SK-N-SH (cell line): ENCODE results near the gene TRIM22. TPM values are rescaled to one million over a fixed set of nuclear protein-coding genes. Genes with fewer than 3 reads are reported as not detected.

Source experiments
- CTCF ChIA-PET: fragments of 300-600, 350-600 bp; formaldehyde crosslinking; extraction: SDS; loops from one replicate; lab custom pipeline; 2021; lab: Yijun Ruan, JAX
- POLR2A ChIA-PET: fragments of 350-600 bp; sonication (Branson Sonifier 250); formaldehyde crosslinking; extraction: SDS; loops from one replicate; lab custom pipeline; 2020; ENCODE audit warnings: antibody characterized with exemption, inconsistent platforms; lab: Yijun Ruan, JAX
- DNase-seq: peaks from one replicate; pipeline ENCODE4 v3.0.0; 2012
- H2AFZ ChIP-seq: fragments of 200-600 bp; sonication (generic); 2 replicates; pipeline ENCODE4 v1.8.1; 2016; ENCODE audit warnings: antibody characterized with exemption, mild to moderate bottlenecking, low read depth
- H3F3A ChIP-seq: fragments of 200-600 bp; sonication (generic); replicated peaks from 2 replicates; pipeline ENCODE3; 2016; ENCODE audit warnings: antibody characterized with exemption, mild to moderate bottlenecking; ENCODE audit not compliant: insufficient read depth
- H3K27ac ChIP-seq, 2 experiments: fragments of 200-500 bp in 1 of 2; fragments of 200-600 bp in 1 of 2; sonication (Bioruptor generic) in 1 of 2; sonication (generic), shearing (Covaris generic) in 1 of 2; 2 replicates each; pipeline versions ENCODE4 v1.5.1 to v1.6.1; 2014 to 2016; ENCODE audit warnings: low read depth in 2 of 2, inconsistent platforms in 1 of 2, low read length in 1 of 2, mild to moderate bottlenecking in 1 of 2, mixed read lengths in 1 of 2
- H3K27me3 ChIP-seq: fragments of 200-600 bp; sonication (generic), shearing (Covaris generic); 2 replicates; pipeline ENCODE4 v1.6.1; 2016; ENCODE audit warnings: mixed run types; ENCODE audit not compliant: insufficient read depth
- H3K36me3 ChIP-seq, 2 experiments: fragments of 200-500 bp in 1 of 2; fragments of 200-600 bp in 1 of 2; sonication (Bioruptor generic) in 1 of 2; sonication (generic) in 1 of 2; replicated peaks in 1 of 2; 2 replicates each; pipeline versions ENCODE3 to v1.5.1; 2014 to 2016; ENCODE audit warnings: low read length in 1 of 2, mild to moderate bottlenecking in 1 of 2; ENCODE audit not compliant: insufficient read depth in 2 of 2, control insufficient read depth in 1 of 2
- H3K4me1 ChIP-seq, 2 experiments: fragments of 200-500 bp in 1 of 2; fragments of 200-600 bp in 1 of 2; sonication (Bioruptor generic) in 1 of 2; sonication (generic), shearing (Covaris generic) in 1 of 2; 2 replicates each; pipeline versions ENCODE4 v1.5.1 to v1.6.1; 2014 to 2016; ENCODE audit warnings: low read depth in 1 of 2, low read length in 1 of 2, mixed run types in 1 of 2; ENCODE audit not compliant: insufficient read depth in 2 of 2, control insufficient read depth in 1 of 2
- H3K4me2 ChIP-seq: fragments of 200-600 bp; sonication (generic), shearing (Covaris generic); 2 replicates; pipeline ENCODE4 v1.6.1; 2017; ENCODE audit warnings: mixed run types
- H3K4me3 ChIP-seq, 2 experiments: fragments of 200-500 bp in 1 of 2; fragments of 200-600 bp in 1 of 2; sonication (Bioruptor generic) in 1 of 2; sonication (generic), shearing (Covaris generic) in 1 of 2; 2 replicates each; pipeline versions ENCODE4 v1.5.1 to v1.8.1; 2014 to 2016; ENCODE audit warnings: low read depth in 2 of 2, inconsistent platforms in 1 of 2, low read length in 1 of 2, mild to moderate bottlenecking in 1 of 2, mixed read lengths in 1 of 2, moderate library complexity in 1 of 2
- H3K79me2 ChIP-seq: fragments of 200-600 bp; sonication (generic); 2 replicates; pipeline ENCODE4 v1.8.1; 2017; ENCODE audit warnings: mild to moderate bottlenecking; ENCODE audit not compliant: insufficient read depth
- H3K9ac ChIP-seq: fragments of 200-600 bp; sonication (generic); 2 replicates; pipeline ENCODE4 v1.6.1; 2017; ENCODE audit warnings: mixed run types
- H3K9me2 ChIP-seq: fragments of 200-600 bp; sonication (generic); 2 replicates; pipeline ENCODE4 v1.6.1; 2017; ENCODE audit warnings: mixed run types
- H3K9me3 ChIP-seq: fragments of 200-600 bp; sonication (generic); 2 replicates; pipeline ENCODE4 v1.6.1; 2017; ENCODE audit warnings: mixed run types, mild to moderate bottlenecking, moderate library complexity
- H4K20me1 ChIP-seq: fragments of 200-600 bp; sonication (generic); 2 replicates; pipeline ENCODE4 v1.6.1; 2017; ENCODE audit warnings: mild to moderate bottlenecking, mixed run types; ENCODE audit not compliant: insufficient read depth
- ELF1 ChIP-seq: IDR thresholded peaks from 2 replicates; pipeline ENCODE4 v1.4.0; 2012
- EP300 ChIP-seq, 2 experiments: IDR thresholded peaks; 2 replicates each; pipeline versions ENCODE4 v1.4.0 to v1.6.1; 2012; ENCODE audit warnings: borderline replicate concordance in 1 of 2, low read depth in 1 of 2, low read length in 1 of 2
- EZH2phosphoT487 ChIP-seq: fragments of 200-600 bp; sonication (generic); IDR thresholded peaks from 2 replicates; pipeline ENCODE4 v1.6.1; 2017; ENCODE audit warnings: low read depth, mixed run types, mild to moderate bottlenecking, antibody characterized with exemption, moderate library complexity, borderline replicate concordance
- FOXJ3 ChIP-seq: sonication (generic); formaldehyde crosslinking; IDR thresholded peaks from 2 replicates; pipeline ENCODE4 v1.5.1; 2020; ENCODE audit warnings: mild to moderate bottlenecking, missing genetic modification reagents
- FOXM1 ChIP-seq: IDR thresholded peaks from 2 replicates; pipeline ENCODE4 v1.4.0; 2012; ENCODE audit warnings: low read depth, mild to moderate bottlenecking
- GABPA ChIP-seq: IDR thresholded peaks from 2 replicates; pipeline ENCODE4 v1.4.0; 2012; ENCODE audit warnings: low read depth, mild to moderate bottlenecking
- JUND ChIP-seq: IDR thresholded peaks from 2 replicates; pipeline ENCODE4 v1.4.0; 2012
- MXI1 ChIP-seq: IDR thresholded peaks from 2 replicates; pipeline ENCODE4 v1.6.1; 2012; ENCODE audit warnings: mild to moderate bottlenecking, low read depth, low read length, improper control_type of control experiment
- RAD21 ChIP-seq: IDR thresholded peaks from 2 replicates; pipeline ENCODE4 v1.6.1; 2012; ENCODE audit warnings: mild to moderate bottlenecking, low read length
- RFX5 ChIP-seq: IDR thresholded peaks from 2 replicates; pipeline ENCODE4 v1.6.1; 2012; ENCODE audit warnings: mild to moderate bottlenecking, improper control_type of control experiment, low read length
- SIN3A ChIP-seq: IDR thresholded peaks from 2 replicates; pipeline ENCODE4 v1.6.1; 2012; ENCODE audit warnings: low read depth, mild to moderate bottlenecking, low read length, moderate library complexity, borderline replicate concordance
- SMC3 ChIP-seq: IDR thresholded peaks from 2 replicates; pipeline ENCODE4 v1.6.1; 2012; ENCODE audit warnings: low read depth, low read length, improper control_type of control experiment
- TCF12 ChIP-seq: IDR thresholded peaks from 2 replicates; pipeline ENCODE4 v1.4.0; 2012
- TEAD4 ChIP-seq: IDR thresholded peaks from 2 replicates; pipeline ENCODE4 v1.4.0; 2012; ENCODE audit warnings: mild to moderate bottlenecking, borderline replicate concordance; ENCODE audit not compliant: insufficient read depth
- YY1 ChIP-seq: IDR thresholded peaks from 2 replicates; pipeline ENCODE4 v1.4.0; 2012; ENCODE audit warnings: low read depth, mild to moderate bottlenecking
- WGBS: methylation state at CpG from one replicate; pipeline ENCODE4 v1.1.6; 2017; ENCODE audit warnings: low lambda C conversion rate; 5-methylcytosine and 5-hydroxymethylcytosine counted together
- polyA plus RNA-seq, 3 experiments: library from polyadenylated mRNA; depleted of rRNA; stranded (reverse); fragments of >200 nt; gene quantifications; 2 replicates each; pipeline ENCODE4 v1.2.3, GENCODE V29; 2012
- TF ChIP-seq, protein P1 (sequence below): fragments of 200-600 bp; sonication (generic); IDR thresholded peaks from 2 replicates; pipeline ENCODE4 v1.6.1; 2017; ENCODE audit warnings: antibody characterized with exemption, mild to moderate bottlenecking, moderate library complexity
- TF ChIP-seq, protein P2 (sequence below): IDR thresholded peaks from 2 replicates; pipeline ENCODE4 v1.6.1; 2012; ENCODE audit warnings: mild to moderate bottlenecking, low read depth, low read length, moderate library complexity
- TF ChIP-seq, protein P3 (sequence below): IDR thresholded peaks from 2 replicates; pipeline ENCODE4 v1.4.0; 2012; ENCODE audit warnings: low read depth, borderline replicate concordance

TRIM22 gene
- polyA plus RNA-seq, 1 of the 3 experiments (the other 2 are of a cell fraction), result 47.1 TPM

DNA sequence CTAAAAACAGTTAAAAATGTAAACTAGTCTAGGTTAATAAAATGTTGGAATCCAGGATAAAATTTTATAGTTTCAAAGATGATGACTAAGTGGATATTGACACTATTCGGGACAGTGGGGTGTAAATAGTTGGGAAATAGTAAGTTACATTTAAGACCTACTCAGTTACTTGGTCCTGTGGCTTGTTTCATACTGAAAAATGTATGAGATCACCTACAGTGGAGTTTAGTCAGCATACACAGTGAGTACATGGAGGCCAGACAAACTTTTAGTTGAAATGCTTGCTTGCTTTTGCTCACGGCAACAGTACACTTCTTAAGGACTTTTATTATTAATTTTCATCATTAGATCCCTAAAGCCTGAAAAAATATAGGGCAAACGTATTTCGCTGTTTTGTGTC lies 16.1 kb downstream of the TRIM22 start:
- Histone ChIP-seq H4K20me1 (no peaks in the 10 kb centered on the region), H3K79me2 (no peaks in the 10 kb centered on the region), H3K4me1 (no peaks in the 10 kb centered on the region), H3K27ac (no peak overlapping the region), H3K27me3 (no peaks in the 10 kb centered on the region), H3K4me3 (no peak overlapping the region), H3K9ac (no peak overlapping the region), H3F3A (peaks cover 5% of the 10 kb centered on the region), H3K36me3 (peaks cover 48 to 51% of the 10 kb centered on the region in 2 experiments), H3K9me2 (no peaks in the 10 kb centered on the region), H2AFZ (no peak overlapping the region), H3K9me3 (no peaks in the 10 kb centered on the region), H3K4me2 (no peak overlapping the region)
- no peak for DNase-seq
- 66% methylated on average over 4 of the region's 4 CpGs for WGBS
- CTCF ChIA-PET, result no interaction called here
- POLR2A ChIA-PET, result no interaction called here
- TF ChIP-seq, protein P1, sequence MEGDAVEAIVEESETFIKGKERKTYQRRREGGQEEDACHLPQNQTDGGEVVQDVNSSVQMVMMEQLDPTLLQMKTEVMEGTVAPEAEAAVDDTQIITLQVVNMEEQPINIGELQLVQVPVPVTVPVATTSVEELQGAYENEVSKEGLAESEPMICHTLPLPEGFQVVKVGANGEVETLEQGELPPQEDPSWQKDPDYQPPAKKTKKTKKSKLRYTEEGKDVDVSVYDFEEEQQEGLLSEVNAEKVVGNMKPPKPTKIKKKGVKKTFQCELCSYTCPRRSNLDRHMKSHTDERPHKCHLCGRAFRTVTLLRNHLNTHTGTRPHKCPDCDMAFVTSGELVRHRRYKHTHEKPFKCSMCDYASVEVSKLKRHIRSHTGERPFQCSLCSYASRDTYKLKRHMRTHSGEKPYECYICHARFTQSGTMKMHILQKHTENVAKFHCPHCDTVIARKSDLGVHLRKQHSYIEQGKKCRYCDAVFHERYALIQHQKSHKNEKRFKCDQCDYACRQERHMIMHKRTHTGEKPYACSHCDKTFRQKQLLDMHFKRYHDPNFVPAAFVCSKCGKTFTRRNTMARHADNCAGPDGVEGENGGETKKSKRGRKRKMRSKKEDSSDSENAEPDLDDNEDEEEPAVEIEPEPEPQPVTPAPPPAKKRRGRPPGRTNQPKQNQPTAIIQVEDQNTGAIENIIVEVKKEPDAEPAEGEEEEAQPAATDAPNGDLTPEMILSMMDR, result no peak
- no peak for TF ChIP-seq ELF1
- TF ChIP-seq YY1, result no peak
- no peak for TF ChIP-seq EP300 (IDR thresholded peaks at IDR 0.05; ENCODE audit: borderline replicate concordance in 1 of 2, low read depth in 1 of 2, low read length in 1 of 2)
- TF ChIP-seq SMC3, result no peak
- no peak for TF ChIP-seq GABPA
- no peak for TF ChIP-seq FOXM1
- TF ChIP-seq TCF12, result no peak
- TF ChIP-seq SIN3A, result no peak
- TF ChIP-seq RFX5, result no peak
- no peak for TF ChIP-seq FOXJ3 (CRISPR knock-in tag)
- no peak for TF ChIP-seq JUND
- no peak for TF ChIP-seq TEAD4
- no peak for TF ChIP-seq MXI1
- TF ChIP-seq, protein P2, sequence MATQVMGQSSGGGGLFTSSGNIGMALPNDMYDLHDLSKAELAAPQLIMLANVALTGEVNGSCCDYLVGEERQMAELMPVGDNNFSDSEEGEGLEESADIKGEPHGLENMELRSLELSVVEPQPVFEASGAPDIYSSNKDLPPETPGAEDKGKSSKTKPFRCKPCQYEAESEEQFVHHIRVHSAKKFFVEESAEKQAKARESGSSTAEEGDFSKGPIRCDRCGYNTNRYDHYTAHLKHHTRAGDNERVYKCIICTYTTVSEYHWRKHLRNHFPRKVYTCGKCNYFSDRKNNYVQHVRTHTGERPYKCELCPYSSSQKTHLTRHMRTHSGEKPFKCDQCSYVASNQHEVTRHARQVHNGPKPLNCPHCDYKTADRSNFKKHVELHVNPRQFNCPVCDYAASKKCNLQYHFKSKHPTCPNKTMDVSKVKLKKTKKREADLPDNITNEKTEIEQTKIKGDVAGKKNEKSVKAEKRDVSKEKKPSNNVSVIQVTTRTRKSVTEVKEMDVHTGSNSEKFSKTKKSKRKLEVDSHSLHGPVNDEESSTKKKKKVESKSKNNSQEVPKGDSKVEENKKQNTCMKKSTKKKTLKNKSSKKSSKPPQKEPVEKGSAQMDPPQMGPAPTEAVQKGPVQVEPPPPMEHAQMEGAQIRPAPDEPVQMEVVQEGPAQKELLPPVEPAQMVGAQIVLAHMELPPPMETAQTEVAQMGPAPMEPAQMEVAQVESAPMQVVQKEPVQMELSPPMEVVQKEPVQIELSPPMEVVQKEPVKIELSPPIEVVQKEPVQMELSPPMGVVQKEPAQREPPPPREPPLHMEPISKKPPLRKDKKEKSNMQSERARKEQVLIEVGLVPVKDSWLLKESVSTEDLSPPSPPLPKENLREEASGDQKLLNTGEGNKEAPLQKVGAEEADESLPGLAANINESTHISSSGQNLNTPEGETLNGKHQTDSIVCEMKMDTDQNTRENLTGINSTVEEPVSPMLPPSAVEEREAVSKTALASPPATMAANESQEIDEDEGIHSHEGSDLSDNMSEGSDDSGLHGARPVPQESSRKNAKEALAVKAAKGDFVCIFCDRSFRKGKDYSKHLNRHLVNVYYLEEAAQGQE, result no peak

DNA sequence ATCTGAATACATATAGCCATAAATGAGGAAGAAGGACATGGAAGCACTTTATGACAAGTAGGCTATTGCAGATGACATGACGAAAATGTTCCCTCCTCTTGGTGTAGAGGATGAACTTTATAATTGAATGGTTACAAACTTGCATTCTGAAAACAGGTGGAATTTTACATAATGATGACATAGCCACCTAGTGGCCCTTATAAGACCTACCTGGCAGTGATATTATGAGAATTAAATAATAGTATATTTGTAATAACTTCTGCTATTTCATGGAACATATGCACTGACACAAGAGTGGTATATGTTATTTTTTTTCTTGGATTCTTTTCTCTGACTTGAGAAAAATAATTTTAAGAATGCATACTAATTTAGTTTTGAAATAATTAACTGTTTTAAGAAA lies 22.9 kb downstream of the TRIM22 start:
- DNase-seq, result no peak
- Histone ChIP-seq H3K9ac (no peak overlapping the region), H3K27ac (no peak overlapping the region), H3K79me2 (no peaks in the 10 kb centered on the region)
- POLR2A ChIA-PET, result no interaction called here
- TF ChIP-seq, protein P1, result peak; percentile 63
- TF ChIP-seq, protein P3, sequence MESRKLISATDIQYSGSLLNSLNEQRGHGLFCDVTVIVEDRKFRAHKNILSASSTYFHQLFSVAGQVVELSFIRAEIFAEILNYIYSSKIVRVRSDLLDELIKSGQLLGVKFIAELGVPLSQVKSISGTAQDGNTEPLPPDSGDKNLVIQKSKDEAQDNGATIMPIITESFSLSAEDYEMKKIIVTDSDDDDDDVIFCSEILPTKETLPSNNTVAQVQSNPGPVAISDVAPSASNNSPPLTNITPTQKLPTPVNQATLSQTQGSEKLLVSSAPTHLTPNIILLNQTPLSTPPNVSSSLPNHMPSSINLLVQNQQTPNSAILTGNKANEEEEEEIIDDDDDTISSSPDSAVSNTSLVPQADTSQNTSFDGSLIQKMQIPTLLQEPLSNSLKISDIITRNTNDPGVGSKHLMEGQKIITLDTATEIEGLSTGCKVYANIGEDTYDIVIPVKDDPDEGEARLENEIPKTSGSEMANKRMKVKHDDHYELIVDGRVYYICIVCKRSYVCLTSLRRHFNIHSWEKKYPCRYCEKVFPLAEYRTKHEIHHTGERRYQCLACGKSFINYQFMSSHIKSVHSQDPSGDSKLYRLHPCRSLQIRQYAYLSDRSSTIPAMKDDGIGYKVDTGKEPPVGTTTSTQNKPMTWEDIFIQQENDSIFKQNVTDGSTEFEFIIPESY, result no peak
- TF ChIP-seq SMC3 (peak; percentile 17; the same call in 1 of the 2 replicates), RAD21 (0 out of 2 replicates have a peak, but pooled peaks have one; percentile 28), EZH2phosphoT487 (no peak)
- TF ChIP-seq, all 33 proteins: peak for 3
- Histone ChIP-seq H3K4me2 (no peak overlapping the region), H3F3A (peaks cover 5% of the 10 kb centered on the region), H2AFZ (no peak overlapping the region), H4K20me1 (no peaks in the 10 kb centered on the region), H3K4me1 (no peaks in the 10 kb centered on the region), H3K27me3 (no peaks in the 10 kb centered on the region), H3K9me2 (no peaks in the 10 kb centered on the region), H3K9me3 (no peaks in the 10 kb centered on the region), H3K36me3 (peaks cover 10 to 21% of the 10 kb centered on the region in 2 experiments), H3K4me3 (no peak overlapping the region)
- CTCF ChIA-PET, result no interaction called here
- WGBS, result 25% methylated on average over 1 of the region's 1 CpG
